Hepatocyte (in vitro differentiated cells): ENCODE measurements around the gene CYP8B1. TPM values are rescaled to one million over a fixed set of nuclear protein-coding genes. Genes with fewer than 3 reads are reported as not detected.

ENCODE experiments used
- DNase-seq: peaks from one replicate; pipeline ENCODE4 v3.0.0-alpha.2; 2016; ENCODE audit warnings: low spot score
- H2AFZ ChIP-seq: fragments of 200-600 bp; sonication (generic); 2 replicates; pipeline ENCODE4 v1.6.0; 2016; ENCODE audit warnings: antibody characterized with exemption, mild to moderate bottlenecking
- H3K27ac ChIP-seq: fragments of 200-600 bp; sonication (generic); 2 replicates; pipeline ENCODE4 v1.5.1; 2016; ENCODE audit warnings: mild to moderate bottlenecking
- H3K27me3 ChIP-seq: fragments of 200-600 bp; sonication (generic); 2 replicates; pipeline ENCODE4 v1.6.1; 2016
- H3K36me3 ChIP-seq: fragments of 200-600 bp; sonication (generic); replicated peaks from 2 replicates; pipeline ENCODE4 v1.5.1; 2016; ENCODE audit warnings: low read depth; ENCODE audit not compliant: insufficient read depth
- H3K4me1 ChIP-seq: fragments of 200-600 bp; sonication (generic); 2 replicates; pipeline ENCODE4 v1.5.1; 2016; ENCODE audit warnings: mild to moderate bottlenecking, moderate library complexity; ENCODE audit not compliant: insufficient read depth
- H3K4me2 ChIP-seq: fragments of 200-600 bp; sonication (generic); 2 replicates; pipeline ENCODE4 v1.6.0; 2016
- H3K4me3 ChIP-seq: fragments of 200-600 bp; sonication (generic); 2 replicates; pipeline ENCODE4 v1.5.1; 2016; ENCODE audit warnings: mild to moderate bottlenecking
- H3K79me2 ChIP-seq: fragments of 200-600 bp; sonication (generic); 2 replicates; pipeline ENCODE4 v1.6.0; 2017; ENCODE audit warnings: mild to moderate bottlenecking
- H3K9me2 ChIP-seq: fragments of 200-600 bp; sonication (generic); replicated peaks from 2 replicates; pipeline ENCODE4 v1.6.0; 2017; ENCODE audit warnings: mild to moderate bottlenecking; ENCODE audit not compliant: insufficient read depth
- H3K9me3 ChIP-seq: fragments of 200-600 bp; sonication (generic); 2 replicates; pipeline ENCODE4 v1.5.1; 2016; ENCODE audit warnings: low read depth, mild to moderate bottlenecking
- H4K20me1 ChIP-seq: fragments of 200-600 bp; sonication (generic); 2 replicates; pipeline ENCODE4 v1.6.0; 2016; ENCODE audit warnings: mild to moderate bottlenecking; ENCODE audit not compliant: insufficient read depth, poor library complexity, severe bottlenecking
- EZH2 ChIP-seq: fragments of 200-600 bp; sonication (generic); IDR thresholded peaks from 2 replicates; pipeline ENCODE4 v1.6.1; 2016; ENCODE audit warnings: antibody characterized with exemption, mild to moderate bottlenecking, borderline replicate concordance
- EZH2phosphoT487 ChIP-seq: fragments of 200-600 bp; sonication (generic); IDR thresholded peaks from one replicate; pipeline ENCODE4 v1.6.1; 2018; ENCODE audit warnings: antibody characterized with exemption, mild to moderate bottlenecking, low read depth, moderate library complexity; ENCODE audit not compliant: unreplicated experiment, severe bottlenecking
- WGBS: methylation state at CpG from one replicate; pipeline ENCODE4 v1.1.6; 2016; ENCODE audit warnings: low lambda C conversion rate; ENCODE audit errors: missing lambda C conversion rate; 5-methylcytosine and 5-hydroxymethylcytosine counted together
- polyA plus RNA-seq: library from polyadenylated mRNA; unstranded; fragments of >200 nt; fragmentation: Nextera tagmentation; extraction: Ambion mirVana; gene quantifications from 2 replicates; pipeline ENCODE4 v1.2.1, GENCODE V29; 2016
- total RNA-seq: library from RNA; depleted of rRNA; stranded (reverse); fragments of >200 nt; gene quantifications from 2 replicates; pipeline ENCODE4 v1.2.3, GENCODE V29; 2014
- TF ChIP-seq, protein P1 (sequence below): fragments of 200-600 bp; sonication (generic); IDR thresholded peaks from 2 replicates; pipeline ENCODE4 v1.5.1; 2016; ENCODE audit warnings: antibody characterized with exemption, mild to moderate bottlenecking; ENCODE audit not compliant: poor library complexity

Gene CYP8B1
- total and polyA plus RNA-seq, 2 experiments from 2014 or later = 4.5 to 5.7 TPM

DNA sequence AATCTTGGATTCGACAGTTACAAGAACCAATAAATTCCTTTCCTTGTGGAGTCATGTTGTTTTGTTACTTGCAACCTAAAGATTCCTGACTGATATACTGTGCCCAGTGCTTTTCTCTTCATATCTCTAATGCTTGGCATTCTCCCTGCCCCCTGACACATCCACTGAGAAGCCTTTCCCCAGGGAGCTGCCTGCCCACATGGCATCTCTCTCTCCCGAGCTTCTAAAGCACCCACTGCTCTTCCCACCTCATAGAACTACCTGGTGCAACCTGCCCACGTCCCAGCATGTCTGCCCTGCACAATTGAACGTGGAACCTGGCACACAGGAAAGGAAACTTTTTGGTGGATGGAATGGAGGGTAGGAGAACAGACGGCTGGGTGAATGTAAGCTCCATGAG is 6.8 kb downstream of the CYP8B1 start:
- DNase-seq = no peak

DNA sequence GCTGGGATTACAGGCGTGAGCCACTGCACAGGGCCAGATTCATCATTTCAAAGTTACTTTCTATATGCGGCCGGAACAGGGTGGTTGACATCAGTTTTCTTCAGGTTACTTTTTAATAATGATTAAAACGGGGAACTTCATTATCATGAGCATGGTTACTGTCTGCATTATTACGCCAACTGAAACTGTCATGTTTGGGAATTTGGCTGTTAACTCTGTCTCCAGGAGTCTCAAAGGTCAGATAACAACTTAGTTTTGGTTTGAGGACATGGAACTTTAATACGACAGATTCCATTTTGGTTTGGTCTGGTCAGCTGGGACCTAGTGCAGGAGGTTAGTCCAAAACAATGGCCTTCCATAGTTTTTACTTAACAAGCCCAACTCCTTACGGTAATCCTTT is 8.5 kb downstream of the CYP8B1 start:
- H3K4me3 ChIP-seq = no peak overlapping the region
- no peak overlapping the region for H3K27ac ChIP-seq
- H3K9me3 ChIP-seq = no peaks in the 10 kb centered on the region
- no peaks in the 10 kb centered on the region for H3K79me2 ChIP-seq
- no peak overlapping the region for H2AFZ ChIP-seq
- 89% methylated on average over 7 of the region's 7 CpGs for WGBS
- H3K27me3 ChIP-seq = no peaks in the 10 kb centered on the region
- DNase-seq = no peak
- H3K9me2 ChIP-seq = no peaks in the 10 kb centered on the region
- TF ChIP-seq, protein P1, sequence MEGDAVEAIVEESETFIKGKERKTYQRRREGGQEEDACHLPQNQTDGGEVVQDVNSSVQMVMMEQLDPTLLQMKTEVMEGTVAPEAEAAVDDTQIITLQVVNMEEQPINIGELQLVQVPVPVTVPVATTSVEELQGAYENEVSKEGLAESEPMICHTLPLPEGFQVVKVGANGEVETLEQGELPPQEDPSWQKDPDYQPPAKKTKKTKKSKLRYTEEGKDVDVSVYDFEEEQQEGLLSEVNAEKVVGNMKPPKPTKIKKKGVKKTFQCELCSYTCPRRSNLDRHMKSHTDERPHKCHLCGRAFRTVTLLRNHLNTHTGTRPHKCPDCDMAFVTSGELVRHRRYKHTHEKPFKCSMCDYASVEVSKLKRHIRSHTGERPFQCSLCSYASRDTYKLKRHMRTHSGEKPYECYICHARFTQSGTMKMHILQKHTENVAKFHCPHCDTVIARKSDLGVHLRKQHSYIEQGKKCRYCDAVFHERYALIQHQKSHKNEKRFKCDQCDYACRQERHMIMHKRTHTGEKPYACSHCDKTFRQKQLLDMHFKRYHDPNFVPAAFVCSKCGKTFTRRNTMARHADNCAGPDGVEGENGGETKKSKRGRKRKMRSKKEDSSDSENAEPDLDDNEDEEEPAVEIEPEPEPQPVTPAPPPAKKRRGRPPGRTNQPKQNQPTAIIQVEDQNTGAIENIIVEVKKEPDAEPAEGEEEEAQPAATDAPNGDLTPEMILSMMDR = no peak
- TF ChIP-seq EZH2 = no peak
- no peaks in the 10 kb centered on the region for H3K4me1 ChIP-seq
- no peaks in the 10 kb centered on the region for H3K36me3 ChIP-seq
- H3K4me2 ChIP-seq = no peak overlapping the region
- no peaks in the 10 kb centered on the region for H4K20me1 ChIP-seq

More for the DNA sequence above, 6.8 kb downstream of the CYP8B1 start:
- H4K20me1 ChIP-seq = no peaks in the 10 kb centered on the region
- no peak overlapping the region for H2AFZ ChIP-seq
- H3K27ac ChIP-seq = no peak overlapping the region
- no peaks in the 10 kb centered on the region for H3K4me1 ChIP-seq
- 75% methylated on average over 5 of the region's 5 CpGs for WGBS
- no peak overlapping the region for H3K4me3 ChIP-seq
- H3K27me3 ChIP-seq = no peaks in the 10 kb centered on the region
- no peaks in the 10 kb centered on the region for H3K36me3 ChIP-seq
- TF ChIP-seq EZH2 (no peak), EZH2phosphoT487 (no peak)
- TF ChIP-seq, protein P1 = no peak
- H3K9me2 ChIP-seq = no peaks in the 10 kb centered on the region
- no peak overlapping the region for H3K4me2 ChIP-seq
- no peaks in the 10 kb centered on the region for H3K9me3 ChIP-seq
- H3K79me2 ChIP-seq = no peaks in the 10 kb centered on the region

DNA sequence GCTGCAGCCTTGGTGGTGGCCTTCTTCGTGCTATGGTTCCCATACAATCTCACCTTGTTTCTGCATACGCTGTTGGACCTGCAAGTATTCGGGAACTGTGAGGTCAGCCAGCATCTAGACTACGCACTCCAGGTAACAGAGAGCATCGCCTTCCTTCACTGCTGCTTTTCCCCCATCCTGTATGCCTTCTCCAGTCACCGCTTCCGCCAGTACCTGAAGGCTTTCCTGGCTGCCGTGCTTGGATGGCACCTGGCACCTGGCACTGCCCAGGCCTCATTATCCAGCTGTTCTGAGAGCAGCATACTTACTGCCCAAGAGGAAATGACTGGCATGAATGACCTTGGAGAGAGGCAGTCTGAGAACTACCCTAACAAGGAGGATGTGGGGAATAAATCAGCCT is 10.4 kb downstream of the CYP8B1 start:
- H3K4me1 ChIP-seq = no peaks in the 10 kb centered on the region
- 97% methylated on average over 8 of the region's 8 CpGs for WGBS
- H3K9me2 ChIP-seq = no peaks in the 10 kb centered on the region
- H3K27ac ChIP-seq = no peak overlapping the region
- H3K4me2 ChIP-seq = no peak overlapping the region
- TF ChIP-seq EZH2phosphoT487 (no peak), EZH2 (no peak)
- TF ChIP-seq, protein P1 = no peak
- H3K27me3 ChIP-seq = no peaks in the 10 kb centered on the region
- no peaks in the 10 kb centered on the region for H4K20me1 ChIP-seq
- H3K79me2 ChIP-seq = no peaks in the 10 kb centered on the region
- no peak overlapping the region for H3K4me3 ChIP-seq
- DNase-seq = no peak
- no peaks in the 10 kb centered on the region for H3K36me3 ChIP-seq
- H2AFZ ChIP-seq = no peak overlapping the region
- no peaks in the 10 kb centered on the region for H3K9me3 ChIP-seq
